ENCODE results near the gene SERINC2.

The SERINC2 gene

GRCh38 chr1:31437433-31438037 lies 24.5 kb downstream of the SERINC2 start:
- no peak for DNase-seq (ENCODE audit: low read depth, low spot score)
- TF ChIP-seq CTCF (IDR thresholded peaks at IDR 0.05; ENCODE audit: low read depth, low read length), result no peak
- in situ Hi-C loops (cut with HindIII; ENCODE audit: low sequenced_read_pairs), result no loop called here
- no peak overlapping the region for H3K4me3 ChIP-seq (ENCODE audit: low read depth, low read length)

- in situ Hi-C loops (cut with HindIII; ENCODE audit: low sequenced_read_pairs), result no loop called here
- no peak overlapping the region for H3K4me3 ChIP-seq (ENCODE audit: low read depth, low read length)
- no peak for DNase-seq (ENCODE audit: low read depth, low spot score)
- TF ChIP-seq CTCF (IDR thresholded peaks at IDR 0.05; ENCODE audit: low read depth, low read length), result no peak
These were observed 26.3 kb downstream of the SERINC2 start for GRCh38 chr1:31439276-31439675.

- TF ChIP-seq CTCF (IDR thresholded peaks at IDR 0.05; ENCODE audit: low read depth, low read length), result no peak
- in situ Hi-C loops (cut with HindIII; ENCODE audit: low sequenced_read_pairs), result no loop called here
- DNase-seq (ENCODE audit: low read depth, low spot score), result no peak
- no peak overlapping the region for H3K4me3 ChIP-seq (ENCODE audit: low read depth, low read length)
These were observed 28.1 kb downstream of the SERINC2 start for GRCh38 chr1:31441073-31441472.

- DNase-seq (ENCODE audit: low read depth, low spot score), result no peak
- no peak overlapping the region for H3K4me3 ChIP-seq (ENCODE audit: low read depth, low read length)
- TF ChIP-seq CTCF (IDR thresholded peaks at IDR 0.05; ENCODE audit: low read depth, low read length), result no peak
- in situ Hi-C loops (cut with HindIII; ENCODE audit: low sequenced_read_pairs), result no loop called here
These were observed 28.5 kb downstream of the SERINC2 start for GRCh38 chr1:31441558-31441957.

GRCh38 chr1:31441970-31442647 lies 29.1 kb downstream of the SERINC2 start:
- no peak for TF ChIP-seq CTCF (IDR thresholded peaks at IDR 0.05; ENCODE audit: low read depth, low read length)
- no peak overlapping the region for H3K4me3 ChIP-seq (ENCODE audit: low read depth, low read length)
- in situ Hi-C loops (cut with HindIII; ENCODE audit: low sequenced_read_pairs), result no loop called here
- DNase-seq (ENCODE audit: low read depth, low spot score), result no peak

- in situ Hi-C loops (cut with HindIII; ENCODE audit: low sequenced_read_pairs), result no loop called here
- TF ChIP-seq CTCF (IDR thresholded peaks at IDR 0.05; ENCODE audit: low read depth, low read length), result no peak
- no peak overlapping the region for H3K4me3 ChIP-seq (ENCODE audit: low read depth, low read length)
- no peak for DNase-seq (ENCODE audit: low read depth, low spot score)
These were observed 29.6 kb downstream of the SERINC2 start for GRCh38 chr1:31442648-31442994.

All from astrocyte of the spinal cord (primary cell).